GM23248 (cell line): Measurements from ENCODE around the gene AP2M1.

Source experiments
- EZH2 ChIP-seq: fragments of 200-600 bp; sonication (generic); IDR thresholded peaks from 2 replicates; pipeline ENCODE4 v1.6.1; 2018; ENCODE audit warnings: antibody characterized with exemption, mild to moderate bottlenecking; ENCODE audit not compliant: insufficient read depth, poor library complexity, severe bottlenecking
- EZH2phosphoT487 ChIP-seq: fragments of 200-600 bp; sonication (generic); IDR thresholded peaks from 2 replicates; pipeline ENCODE4 v1.6.1; 2018; ENCODE audit warnings: antibody characterized with exemption, moderate library complexity, mild to moderate bottlenecking, low read depth; ENCODE audit not compliant: insufficient read depth

GRCh38 chr3:184156522-184156955 is 18.1 kb upstream of the AP2M1 start:
- TF ChIP-seq EZH2 (no peak), EZH2phosphoT487 (no peak)
